ENCODE measurements around the gene DYRK1B. TPM values are rescaled to one million over a fixed set of nuclear protein-coding genes. Genes with fewer than 3 reads are reported as not detected.

The DYRK1B gene
- total RNA-seq, 2 donors from 2014 or later = 7.0 to 14.7 TPM

- intact Hi-C loops (cut with DNase I) = no loop called here
- DNase-seq = no peak
- no peak for ATAC-seq
These were observed 55.2 kb downstream of the DYRK1B start, which contains the start of gene LEUTX for GRCh38 chr19:39778763-39779162. Gene LEUTX, plus strand, starts transcription at chr19:39778854. Its CDS starts 67 bp downstream, at chr19:39778921.

Small RNA genes within 50 kb of the gene (microRNA-seq; reads per million reads assigned to microRNA genes)
- 0 to 0.20 reads per million in 2 donors for gene MIR6719

Other genes with a start within 250 kb of the DYRK1B start
- not detected for gene LGALS13, start 231.6 kb downstream of the DYRK1B start, total RNA-seq
- not detected for gene LGALS16, start 178.2 kb downstream of the DYRK1B start, total RNA-seq
- gene LGALS14, start 129.7 kb downstream of the DYRK1B start, total RNA-seq = not detected
- gene CLC, start 96.1 kb downstream of the DYRK1B start, total RNA-seq = not detected
- not detected for gene LEUTX, start 55.3 kb downstream of the DYRK1B start, total RNA-seq
- 10 to 100 TPM; 67.7 to 87.7 TPM for gene FBL, start 12.2 kb upstream of the DYRK1B start, total RNA-seq
- 10 to 100 TPM; 11.8 to 20.6 TPM for gene FCGBP, start 100.5 kb upstream of the DYRK1B start, total RNA-seq
- 10 to 100 TPM; 62.3 to 79.1 TPM for gene PSMC4, start 137.0 kb upstream of the DYRK1B start, total RNA-seq
- 1 to 10 TPM; 5.3 to 6.8 TPM for gene ZNF546, start 162.9 kb upstream of the DYRK1B start, total RNA-seq
- gene ZNF780B, start 222.1 kb upstream of the DYRK1B start, total RNA-seq = 10 to 100 TPM; 27.6 to 28.3 TPM